Stimulated activated CD4-positive, alpha-beta T cell treated with anti-CD3 and anti-CD28 coated beads, Interleukin-15, amount 100 ng/mL, for 24 hours (primary cell): ENCODE measurements around the gene RNF25.

Experiments used
- DNase-seq: peaks from one replicate; pipeline ENCODE4 v3.0.0-alpha.2; 2020

Gene RNF25

DNA sequence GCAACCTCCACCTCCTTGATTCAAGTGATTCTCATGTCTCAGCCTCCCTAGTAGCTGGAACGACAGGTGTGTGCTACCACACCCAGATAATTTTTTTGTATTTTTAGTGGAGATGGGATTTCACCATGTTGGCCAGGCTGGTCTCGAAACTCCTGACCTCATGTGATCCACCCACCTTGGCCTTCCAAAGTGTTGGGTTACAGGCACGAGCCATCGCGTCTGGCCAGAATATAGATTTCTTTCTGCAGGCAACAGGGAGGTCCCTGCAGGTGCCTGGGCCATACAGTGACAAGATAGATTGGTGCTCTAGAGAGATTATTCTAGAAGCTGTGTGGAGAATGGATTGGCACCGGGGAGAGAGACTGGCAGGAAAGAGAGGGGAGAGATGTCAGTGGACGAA is 50.8 kb downstream of the RNF25 start:
- DNase-seq, result no peak

DNA sequence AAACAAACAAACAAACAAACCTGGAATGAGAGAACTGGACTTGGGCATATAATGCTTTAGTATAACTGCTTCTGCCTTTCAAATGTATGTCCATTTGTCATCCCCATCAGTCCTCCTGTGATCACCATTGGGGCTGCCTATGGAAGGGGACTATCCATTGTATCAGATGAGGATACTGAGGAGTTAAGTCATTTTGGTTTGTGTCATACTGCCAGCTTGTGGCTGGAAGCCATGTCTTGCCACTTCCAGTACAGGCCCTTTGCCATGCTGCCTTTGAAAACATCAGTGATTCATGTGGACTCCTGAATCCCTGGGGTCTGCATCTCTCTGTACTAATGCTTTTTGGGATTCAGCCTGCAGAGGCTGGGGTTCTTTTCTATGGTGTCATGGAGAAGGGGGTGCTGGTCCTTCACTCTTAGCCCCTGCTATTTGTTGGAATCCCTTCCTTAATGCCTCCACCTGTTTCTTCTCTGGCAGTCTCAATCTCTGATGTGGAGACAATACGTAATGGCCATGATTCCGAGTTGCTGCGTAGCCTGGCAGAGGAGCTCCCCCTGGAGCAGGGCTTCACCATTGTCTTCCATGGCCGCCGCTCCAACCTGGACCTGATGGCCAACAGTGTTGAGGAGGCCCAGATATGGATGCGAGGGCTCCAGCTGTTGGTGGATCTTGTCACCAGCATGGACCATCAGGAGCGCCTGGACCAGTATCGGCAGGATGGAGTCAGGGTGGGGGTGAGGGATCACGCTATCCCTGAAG is 53.5 kb downstream of the RNF25 start:
- DNase-seq, result no peak

DNA sequence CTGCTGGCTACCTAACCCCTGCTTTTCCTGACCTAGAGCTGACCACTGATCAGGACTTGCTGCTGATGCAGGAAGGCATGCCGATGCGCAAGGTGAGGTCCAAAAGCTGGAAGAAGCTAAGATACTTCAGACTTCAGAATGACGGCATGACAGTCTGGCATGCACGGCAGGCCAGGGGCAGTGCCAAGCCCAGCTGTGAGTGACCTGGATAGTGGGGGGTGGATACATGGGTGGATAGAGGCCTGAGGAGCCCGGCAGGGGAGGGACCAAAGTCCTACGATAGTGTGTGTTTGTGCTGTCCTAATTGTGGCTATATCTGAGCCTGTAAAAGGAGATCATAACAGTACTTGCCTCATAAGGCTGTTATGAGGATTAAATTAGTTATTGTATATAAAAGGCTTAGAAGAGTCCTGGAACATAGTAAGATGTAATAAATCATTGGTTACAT is 55.9 kb downstream of the RNF25 start:
- no peak for DNase-seq
